GM19455 (cell line): ENCODE data around the gene ADCY7.

Experiments used
- ATAC-seq: cut with Tn5 transposase; IDR thresholded peaks from one replicate; pipeline ENCODE4 v1.9.1; 2021; ENCODE audit not compliant: unreplicated experiment

Gene ADCY7

DNA sequence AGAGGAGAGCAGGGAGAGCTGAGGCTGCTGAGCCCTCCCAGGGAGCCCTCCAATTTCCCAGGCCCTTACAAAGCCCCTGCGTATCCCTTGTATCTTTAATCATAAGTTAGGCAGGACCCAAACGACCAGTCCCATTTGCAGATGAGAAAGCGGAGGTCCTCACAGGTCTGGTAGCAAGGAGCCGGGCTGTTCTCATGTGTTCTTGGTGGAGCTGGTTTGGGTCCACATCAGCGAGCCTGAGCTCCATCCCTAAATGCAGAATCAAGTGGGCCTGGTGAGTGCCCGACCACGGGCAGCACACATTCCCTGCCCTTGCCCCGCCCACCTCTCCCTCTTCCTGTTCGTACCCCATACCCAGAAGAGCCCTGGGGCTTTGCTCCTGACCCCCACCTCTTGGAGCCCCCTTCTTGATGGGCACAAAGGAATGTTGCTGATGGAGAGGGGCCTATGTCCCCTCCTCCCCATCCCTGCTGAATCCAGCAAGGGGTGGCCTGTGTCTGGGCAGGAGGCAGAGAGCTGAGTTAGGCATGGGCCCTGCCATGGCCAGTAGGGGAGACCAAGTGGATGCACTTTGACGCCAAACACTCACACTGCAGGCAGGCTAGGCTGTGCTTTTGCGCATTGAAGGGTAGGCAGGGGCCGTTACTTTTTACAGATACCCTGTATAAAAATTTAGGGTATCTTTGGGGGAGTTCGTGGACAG is 18.3 kb upstream of the ADCY7 start:
- ATAC-seq: no peak

DNA sequence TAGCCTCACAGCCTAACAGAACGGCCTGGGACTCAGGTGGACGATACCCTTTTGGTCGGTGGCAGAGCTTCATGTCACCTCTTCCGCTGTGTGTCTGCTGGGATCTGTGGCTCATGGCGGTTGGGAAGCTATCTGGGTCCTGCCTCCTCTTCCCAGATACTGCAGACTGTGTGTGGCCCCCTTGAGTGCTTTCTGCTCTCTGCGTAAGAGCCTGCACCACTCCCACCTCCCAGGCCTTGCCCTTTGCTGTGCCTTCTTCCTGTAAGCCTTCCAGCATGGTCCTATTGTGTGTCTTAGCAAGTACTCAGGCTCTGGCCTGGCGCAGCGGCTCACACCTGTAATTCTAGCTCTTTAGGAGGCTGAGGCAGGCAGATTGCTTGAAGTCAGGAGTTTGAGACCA is 17.5 kb upstream of the ADCY7 start:
- ATAC-seq: no peak

DNA sequence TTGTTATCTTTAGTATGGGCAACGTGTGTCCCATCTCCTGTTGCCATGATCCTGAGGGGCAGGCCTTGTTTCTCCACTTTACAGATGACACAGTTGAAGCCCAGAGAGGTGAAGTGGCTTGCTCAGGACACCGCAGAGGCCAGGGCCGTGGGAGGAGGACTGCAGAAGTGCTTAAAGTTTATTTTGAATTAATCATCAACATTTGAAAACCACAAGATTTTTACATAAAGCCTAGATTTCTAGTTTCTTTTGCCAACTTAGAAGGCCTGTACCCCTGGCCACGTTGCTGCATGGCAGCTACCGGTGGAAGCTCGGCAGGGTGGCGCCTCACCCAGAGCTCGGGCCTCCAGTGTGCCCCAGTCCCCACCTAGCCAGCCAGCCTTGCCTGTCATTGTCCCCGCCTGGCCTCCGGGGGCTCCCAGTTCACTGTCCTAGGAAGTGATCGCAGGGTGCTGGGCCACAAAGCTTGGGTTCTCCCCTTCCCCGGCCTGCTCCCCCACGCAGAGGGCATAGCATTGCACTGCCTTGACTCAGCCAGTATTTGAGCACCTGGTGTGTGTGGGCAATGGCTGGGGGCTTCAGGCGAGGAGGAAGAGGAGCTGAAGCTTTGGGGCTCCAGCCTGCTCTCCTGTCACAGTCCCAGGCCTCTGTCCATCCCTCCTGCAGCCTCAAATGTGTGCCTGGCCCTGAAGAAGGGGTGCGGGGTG is 14.8 kb upstream of the ADCY7 start:
- ATAC-seq: no peak

DNA sequence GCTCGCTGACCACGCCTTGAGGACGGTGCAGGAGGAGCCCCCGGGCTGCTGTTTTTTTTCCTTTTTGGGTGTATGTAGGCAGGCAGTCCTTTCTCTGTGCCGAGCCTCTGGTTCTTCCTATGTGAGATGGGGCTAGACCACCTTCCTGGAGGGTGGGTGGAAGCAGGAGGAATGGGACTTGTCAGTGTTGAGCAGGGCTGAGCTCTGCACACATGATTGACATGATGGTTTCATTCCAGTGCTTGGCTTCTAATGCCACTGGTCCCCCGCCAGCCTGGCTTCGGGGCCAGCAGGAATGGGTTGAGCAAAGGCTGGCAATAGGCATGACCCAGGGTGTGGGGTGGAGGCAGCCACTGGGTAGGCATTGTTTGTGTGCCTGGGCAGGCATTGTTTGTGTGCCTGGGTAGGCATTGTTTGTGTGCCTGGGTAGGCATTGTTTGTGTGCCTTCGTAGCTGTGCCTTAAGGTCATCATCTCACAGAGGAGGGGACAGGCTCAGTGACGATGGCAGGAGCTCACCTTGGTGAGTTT is 14.2 kb upstream of the ADCY7 start:
- ATAC-seq: no peak

DNA sequence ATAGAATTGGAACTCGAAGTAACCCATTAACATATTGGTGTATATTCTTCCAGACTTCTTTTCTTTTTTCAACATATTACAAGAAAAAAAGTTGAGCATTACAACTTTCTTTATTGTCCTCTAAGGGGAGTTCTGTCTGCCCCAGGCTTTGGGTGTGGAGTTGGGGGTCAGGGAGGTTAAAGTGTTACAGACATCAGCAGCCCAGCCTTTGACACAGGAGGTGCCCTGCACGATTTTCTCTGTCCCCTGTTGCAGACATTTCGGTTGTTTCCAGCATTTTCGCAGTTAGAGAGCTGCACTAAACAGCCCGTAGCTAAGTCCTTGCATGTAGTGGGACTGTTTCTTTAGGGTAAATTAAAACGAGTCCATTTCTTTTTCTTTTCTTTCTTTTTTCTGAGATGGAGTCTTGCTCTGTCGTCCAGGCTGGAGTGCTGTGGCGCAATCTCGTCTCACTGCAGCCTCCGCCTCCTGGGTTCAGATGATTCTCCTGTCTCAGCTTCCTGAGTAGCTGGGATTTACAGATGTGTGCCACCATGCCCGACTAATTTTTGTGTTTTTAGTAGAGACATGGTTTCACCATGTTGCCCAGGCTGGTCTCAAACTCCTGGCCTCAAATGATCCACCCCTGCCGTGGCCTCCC is 13.4 kb upstream of the ADCY7 start:
- ATAC-seq: no peak

DNA sequence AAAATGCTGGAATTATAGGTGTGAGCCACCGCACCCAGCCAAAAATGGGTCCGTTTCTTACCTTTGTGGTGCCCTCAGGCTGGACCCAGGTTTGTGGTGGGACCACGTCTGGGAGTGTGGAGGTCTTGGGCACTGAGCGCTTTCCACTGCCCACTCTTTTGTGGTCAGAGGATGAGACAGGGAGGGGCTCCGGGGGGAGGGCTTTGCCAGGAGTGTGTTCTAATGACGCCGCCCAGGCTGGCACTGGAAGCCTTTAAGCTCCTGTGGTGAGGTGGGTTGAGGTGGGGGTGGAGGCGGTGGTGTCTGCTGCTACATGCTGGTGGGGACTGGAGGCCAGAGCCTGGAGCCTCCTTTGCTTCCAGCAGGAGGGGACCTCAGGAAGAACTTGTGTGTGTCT is 12.8 kb upstream of the ADCY7 start:
- no peak for ATAC-seq

DNA sequence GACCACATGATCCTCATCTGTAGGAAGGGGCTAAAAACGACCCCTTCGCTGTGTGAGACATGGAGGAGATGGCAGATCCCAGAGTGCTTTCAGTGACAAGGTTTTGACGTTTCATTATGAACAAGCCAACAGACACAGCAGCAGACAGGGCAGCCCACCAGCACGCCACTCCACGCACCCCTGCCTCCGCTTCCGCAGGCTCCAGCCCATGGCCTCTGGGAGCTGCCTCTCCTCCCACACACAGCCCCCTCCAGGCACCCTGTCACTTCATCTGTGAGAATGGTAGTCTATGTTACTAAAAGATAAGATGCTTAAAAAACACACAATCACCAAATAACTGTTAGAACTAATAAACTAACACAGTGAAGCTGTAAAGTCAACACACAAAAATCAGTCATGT is 12.3 kb upstream of the ADCY7 start:
- ATAC-seq: no peak

DNA sequence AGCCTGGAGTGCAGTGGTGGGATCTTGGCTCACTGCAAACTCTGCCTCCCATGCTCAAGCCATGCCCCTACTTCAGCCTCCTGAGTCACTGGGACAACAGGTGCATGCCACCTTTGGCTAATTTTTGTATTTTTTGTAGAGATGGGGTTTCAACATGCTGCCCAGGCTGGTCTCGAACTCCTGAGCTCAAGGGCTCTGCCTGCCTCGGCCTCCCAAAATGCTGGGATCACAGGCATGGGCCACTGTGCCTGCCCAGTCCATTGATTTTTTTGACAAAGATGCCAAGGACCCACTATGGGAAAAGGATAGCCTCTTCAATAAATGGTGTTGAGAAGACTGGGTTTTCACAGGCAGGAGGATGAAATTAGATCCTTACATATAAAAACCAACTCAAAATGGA is 10.8 kb upstream of the ADCY7 start:
- ATAC-seq: no peak

DNA sequence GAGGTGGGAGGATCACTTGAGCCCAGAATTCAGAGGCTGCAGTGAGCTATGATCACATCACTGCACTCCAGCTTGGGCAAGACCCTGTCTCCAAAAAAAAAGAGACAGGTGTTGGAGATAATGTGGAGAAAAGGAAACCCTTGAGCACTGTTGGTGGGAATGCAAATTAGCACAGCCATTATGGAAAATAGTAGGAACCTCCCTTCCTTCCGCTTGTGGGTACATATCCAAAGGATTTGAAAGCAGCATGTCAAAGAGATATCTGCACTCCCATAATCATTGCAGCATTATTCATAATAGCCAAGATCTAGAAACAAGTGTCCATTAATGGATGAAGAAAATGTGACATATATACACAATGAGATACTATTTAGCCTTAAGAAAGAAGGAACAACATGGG is 9.7 kb upstream of the ADCY7 start:
- no peak for ATAC-seq

DNA sequence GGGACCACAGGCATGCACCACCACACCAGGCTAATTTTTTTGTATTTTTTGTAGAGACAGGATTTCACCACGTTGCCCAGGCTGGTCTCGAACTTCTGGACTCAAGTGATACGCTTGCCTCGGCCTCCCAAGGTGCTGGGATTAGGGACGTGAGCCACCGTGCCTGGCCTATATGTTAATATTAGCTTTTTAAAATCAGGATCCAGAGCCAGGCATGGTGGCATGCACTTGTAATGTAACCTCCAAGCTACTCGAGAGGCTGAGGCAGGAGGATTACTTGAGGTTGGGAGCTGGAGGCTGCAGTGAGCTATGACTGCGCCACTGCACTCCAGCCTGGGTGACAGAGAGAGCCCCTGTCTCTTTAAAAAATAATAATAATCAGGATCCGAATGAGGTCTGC is 8.5 kb upstream of the ADCY7 start:
- ATAC-seq: no peak

DNA sequence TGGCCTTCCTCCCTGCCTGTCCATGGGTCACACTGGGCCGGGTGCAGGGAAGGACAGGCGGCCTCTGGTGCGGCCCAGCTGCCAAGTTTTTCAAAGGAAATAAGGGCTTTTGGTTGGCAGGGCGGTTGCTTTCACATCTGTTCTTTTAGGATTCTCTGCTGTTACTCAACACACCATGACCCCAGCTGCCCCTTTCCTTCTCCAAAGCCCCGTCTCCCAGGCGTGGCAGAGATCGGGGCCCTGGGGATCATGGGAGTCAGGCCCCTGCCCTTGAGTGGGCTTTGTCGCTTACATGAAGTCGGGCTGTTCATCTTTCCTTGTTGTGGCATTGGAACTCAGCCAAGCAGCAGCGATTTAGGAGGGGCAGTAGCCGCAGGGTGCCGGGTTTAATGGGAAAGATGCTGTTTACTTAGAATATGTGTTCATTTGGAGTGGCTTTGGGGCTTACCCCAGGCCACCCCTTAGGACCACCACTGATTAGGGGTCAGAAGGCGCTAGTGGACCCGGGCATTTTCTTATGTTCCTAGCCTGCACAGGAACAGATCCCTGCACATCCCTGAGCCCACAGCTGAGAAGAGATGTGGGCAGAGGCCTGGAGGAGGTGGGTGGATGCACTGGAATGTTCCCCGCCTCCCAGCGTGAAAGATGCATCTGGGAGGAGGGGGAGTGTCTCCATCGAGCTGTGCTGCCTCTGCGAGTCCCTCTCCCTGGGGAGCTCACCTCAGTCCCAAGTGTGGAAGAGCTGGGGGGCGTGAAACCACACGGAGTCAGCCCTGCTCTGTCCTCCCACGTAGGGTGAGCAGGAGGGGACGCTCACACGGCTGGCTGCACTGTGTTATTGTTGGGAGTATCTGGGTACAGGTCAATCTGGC is 6.8 kb upstream of the ADCY7 start:
- no peak for ATAC-seq

DNA sequence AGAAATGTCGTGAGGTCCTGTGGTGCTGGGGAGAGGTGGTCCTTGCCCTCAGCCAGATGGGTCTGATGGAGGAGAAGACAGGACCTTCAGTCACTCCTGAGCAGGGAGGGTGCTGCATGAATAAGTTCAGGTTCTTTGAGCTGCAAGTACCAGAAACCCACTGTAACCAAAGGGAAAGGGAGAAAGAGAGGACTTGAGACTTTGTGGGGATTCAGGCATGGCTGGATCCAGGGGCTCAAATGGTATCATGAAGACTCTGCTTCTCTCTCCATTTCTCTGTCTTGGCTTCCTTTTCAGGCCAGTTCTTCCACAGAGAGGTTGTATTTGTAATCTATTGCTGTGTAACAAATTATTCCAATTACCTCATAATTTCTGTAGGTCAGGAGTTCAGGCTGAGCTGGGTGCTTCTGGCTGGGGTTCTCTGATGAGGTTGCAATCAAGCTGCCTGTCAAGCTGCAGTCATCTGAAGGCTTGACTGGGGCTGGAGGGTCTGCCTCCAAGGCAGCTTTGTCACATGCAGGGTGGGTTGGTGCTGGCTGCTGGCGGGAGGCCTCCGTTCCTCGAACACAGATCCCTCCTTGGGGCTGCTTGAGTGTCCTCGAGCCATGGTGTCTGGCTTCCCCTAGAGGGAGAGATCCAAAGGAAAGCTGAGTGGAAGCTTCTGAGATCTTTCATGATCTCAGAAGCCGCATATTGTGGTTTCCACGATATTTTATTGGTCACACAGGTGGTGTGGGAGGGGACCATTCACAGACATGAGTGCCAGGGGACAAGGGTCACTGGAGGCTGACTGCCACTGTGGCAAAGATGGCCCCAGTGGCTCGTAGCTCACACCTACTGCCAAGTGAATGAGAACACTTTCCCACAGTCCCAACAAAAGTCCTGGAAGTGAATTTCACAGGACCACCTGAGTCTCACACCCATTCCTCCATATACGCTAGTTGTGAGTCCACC is 5.9 kb upstream of the ADCY7 start:
- ATAC-seq: no peak

DNA sequence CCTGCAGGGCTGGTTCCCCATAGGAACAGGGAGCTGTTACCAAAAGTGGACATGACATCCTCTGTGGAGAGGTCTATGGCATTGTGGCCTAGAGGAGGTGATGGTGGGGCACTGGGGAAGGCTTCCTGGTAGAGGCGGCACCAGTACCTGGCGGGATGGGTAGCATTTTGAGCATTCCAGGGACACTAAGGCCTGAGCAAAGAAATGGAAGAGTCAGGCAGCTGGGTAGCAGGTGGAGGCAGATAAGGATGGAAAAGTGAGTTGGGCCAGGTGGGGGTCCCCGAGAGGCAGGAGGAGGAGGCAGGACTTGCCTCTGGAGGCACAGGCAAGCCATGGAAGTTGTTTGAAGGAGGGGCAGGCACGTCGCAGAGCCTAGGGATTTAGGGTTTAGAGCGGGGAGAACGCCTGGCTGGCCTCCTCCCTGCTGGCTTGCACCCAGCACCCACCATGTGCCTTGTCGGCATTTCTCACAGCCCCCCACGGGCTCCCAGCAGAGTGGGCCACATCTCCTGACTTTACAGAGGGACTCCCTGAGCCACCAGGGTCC is 5.1 kb upstream of the ADCY7 start:
- ATAC-seq: no peak

DNA sequence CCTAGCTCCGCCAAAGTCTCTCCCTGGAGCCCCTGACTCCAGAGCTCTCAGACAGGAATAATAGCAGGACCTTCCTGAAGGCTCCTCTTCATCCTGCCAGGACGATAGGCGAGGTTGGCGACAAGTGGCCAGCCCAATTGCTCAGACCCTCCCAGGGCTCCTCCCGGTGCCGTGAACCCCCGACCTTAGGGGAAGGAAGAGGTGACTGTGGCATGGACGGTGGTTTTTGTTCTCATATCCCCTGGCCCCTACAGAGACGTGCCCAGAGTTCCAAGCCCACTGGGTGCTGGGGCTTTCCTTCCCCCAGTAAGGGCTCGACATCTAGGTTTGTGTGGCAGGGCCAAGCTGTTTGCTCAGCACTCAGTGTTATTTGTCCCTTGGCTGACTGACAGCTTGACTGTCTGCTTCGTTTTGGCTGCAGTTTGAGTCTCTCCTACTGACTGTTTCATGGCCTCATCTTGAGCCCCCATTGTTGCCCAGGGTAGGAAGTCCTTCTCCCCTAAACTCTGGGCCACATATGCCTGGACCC is 4.6 kb upstream of the ADCY7 start:
- no peak for ATAC-seq

DNA sequence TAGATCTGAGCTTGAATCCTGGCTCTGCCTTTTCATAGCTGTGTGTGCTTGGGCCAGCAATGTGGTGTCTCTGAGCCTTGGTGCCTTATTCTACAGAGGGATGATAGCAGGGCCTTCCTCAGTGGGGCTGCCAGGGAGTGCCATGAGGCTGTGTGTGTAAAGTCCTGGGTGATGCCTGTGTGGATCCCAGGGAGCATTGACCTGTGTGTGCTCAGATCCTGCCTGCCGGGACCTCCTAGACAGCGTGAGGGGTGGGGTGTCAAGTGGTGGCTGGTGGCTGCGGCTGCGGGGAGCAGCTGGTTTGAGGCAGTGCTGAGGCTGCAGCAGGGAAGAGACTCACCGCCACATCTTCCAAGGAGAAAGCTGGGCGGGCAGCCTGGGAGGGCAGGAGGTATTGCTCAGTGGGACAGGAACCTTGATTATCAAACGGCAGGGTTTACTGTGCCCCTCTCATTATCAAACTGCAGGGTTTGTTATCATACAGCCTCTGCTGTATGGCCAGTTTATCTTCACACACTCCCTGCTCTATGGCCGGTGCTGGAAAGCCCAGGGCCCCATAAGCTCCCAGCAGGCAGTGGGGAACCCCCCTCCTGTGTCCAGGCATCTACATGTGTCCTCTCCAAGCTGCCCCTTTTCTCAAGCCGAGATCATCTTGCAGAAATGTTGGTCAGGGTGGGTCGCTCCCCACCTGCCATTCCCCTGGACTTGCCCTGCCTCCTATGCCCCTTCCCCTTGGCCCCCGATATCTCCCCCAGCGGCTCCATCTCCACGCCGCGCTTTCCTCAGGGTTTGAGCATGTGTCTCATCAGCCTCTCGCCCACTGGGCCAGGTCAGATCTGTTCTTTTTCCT is 3.1 kb upstream of the ADCY7 start:
- ATAC-seq: no peak

DNA sequence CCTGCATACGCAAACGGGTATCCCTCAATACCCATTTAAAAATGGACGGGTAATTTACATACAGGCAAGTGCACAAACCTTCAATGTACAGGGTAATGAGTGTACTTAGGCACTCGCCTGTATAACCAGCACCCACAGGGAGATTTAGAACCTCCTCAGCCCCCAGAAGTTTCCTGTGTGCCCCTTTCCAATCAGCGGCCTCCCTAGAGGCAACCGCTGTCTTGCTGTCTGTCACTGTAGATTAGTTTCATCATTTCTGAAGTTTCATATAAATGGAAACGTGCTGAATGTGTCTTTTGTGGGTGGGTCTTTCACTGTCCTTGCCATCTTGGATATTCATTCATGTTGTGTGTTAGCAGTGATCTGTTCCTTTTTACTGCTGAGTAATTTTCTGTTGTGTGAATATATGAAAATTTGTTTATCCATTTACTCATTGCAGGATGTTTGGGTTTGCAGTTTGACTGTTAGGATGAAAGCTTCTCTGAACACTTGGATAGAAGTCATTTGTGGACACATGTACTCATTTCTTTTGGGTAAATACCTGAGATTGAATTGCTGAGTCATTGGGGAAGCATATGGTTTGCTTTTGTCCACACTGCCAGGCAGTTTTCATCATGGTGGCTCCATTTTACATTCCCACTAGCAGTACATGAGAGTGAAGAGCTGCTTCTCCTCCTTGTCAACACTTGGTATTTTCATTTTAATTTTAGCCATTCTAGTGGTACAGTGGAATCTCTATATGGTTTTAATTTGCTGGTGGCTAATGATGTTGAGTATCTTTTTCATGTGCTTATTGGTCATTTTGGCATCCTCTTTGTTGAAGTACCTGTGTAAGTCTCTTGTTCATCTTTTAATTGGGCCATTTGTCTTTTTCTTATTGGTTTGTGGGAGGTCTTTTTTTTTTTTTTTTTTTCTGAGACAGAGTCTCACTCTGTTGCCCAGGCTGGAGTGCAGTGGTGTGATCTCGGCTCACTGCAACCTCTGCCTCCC is 2.1 kb upstream of the ADCY7 start:
- no peak for ATAC-seq

DNA sequence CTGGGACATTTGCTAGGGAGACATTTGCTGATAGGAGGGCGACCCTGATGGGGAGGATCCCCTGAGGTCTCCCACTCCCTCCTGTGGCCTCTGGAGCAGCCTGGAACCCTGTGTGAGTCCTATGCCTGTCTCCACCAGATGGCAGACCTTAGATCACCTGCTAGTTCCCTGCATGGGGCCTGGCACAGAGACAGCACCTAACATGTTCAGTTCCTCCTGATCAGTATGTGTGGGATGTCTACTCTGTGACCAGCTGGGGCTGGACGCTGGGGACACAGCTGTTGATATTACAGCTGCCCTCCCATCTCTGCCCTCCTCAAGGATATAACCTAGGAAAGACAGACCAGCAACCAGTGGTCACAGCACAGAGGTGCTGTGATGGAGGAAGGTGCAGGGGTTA is 1.1 kb upstream of the ADCY7 start:
- ATAC-seq: no peak
